Caco-2 (cell line): Measurements from ENCODE around the gene WDR91. TPM values are rescaled to one million over a fixed set of nuclear protein-coding genes. Genes with fewer than 3 reads are reported as not detected.
"Not testable (repeated sequence)": the region's sequence is repeated elsewhere in the genome, so short reads cannot be mapped to it uniquely, and the experiment has no call there.

ENCODE experiments used
- BruUV-seq: library from RNA; stranded (reverse); fragments of 400-500 nt; replicated peaks from 2 replicates; lab custom pipeline; 2021; lab: Mats Ljungman, UMichigan
- CTCF ChIA-PET: fragments of 300-600 bp; sonication (Branson Sonifier 250); formaldehyde crosslinking; loops from one replicate; lab custom pipeline; 2022; ENCODE audit warnings: antibody characterized with exemption; lab: Charles Lee
- POLR2A ChIA-PET: fragments of 300-600 bp; sonication (Branson Sonifier 250); formaldehyde crosslinking; loops from one replicate; lab custom pipeline; 2022; ENCODE audit warnings: antibody characterized with exemption; lab: Charles Lee
- DNase-seq, 2 experiments: peaks; one replicate each; pipeline versions ENCODE4 v3.0.0 to v3.0.0-alpha.2; 2020 to 2022
- H3K27me3 ChIP-seq: replicated peaks from 2 replicates; pipeline ENCODE4 v1.6.0; 2011; ENCODE audit warnings: low read length; ENCODE audit not compliant: control insufficient read depth, insufficient read depth
- H3K36me3 ChIP-seq: 2 replicates; pipeline ENCODE4 v1.5.1; 2011; ENCODE audit warnings: low read length; ENCODE audit not compliant: control insufficient read depth, insufficient read depth
- H3K4me1 ChIP-seq: fragments of 250-450 bp; sonication (Bioruptor Pico); 2 replicates; pipeline ENCODE4 v1.5.1; 2020; ENCODE audit warnings: mild to moderate bottlenecking
- H3K4me3 ChIP-seq: 2 replicates; pipeline ENCODE4 v1.5.1; 2011; ENCODE audit warnings: low read depth, mild to moderate bottlenecking, control low read depth, low read length
- H3K9me3 ChIP-seq: fragments of 250-450 bp; sonication (Bioruptor Pico); 2 replicates; pipeline ENCODE4 v1.5.1; 2020; ENCODE audit warnings: mild to moderate bottlenecking, moderate library complexity
- H3K27ac Mint-ChIP-seq: one replicate; pipeline ENCODE4 v1.8.0; 2022; ENCODE audit warnings: mixed read lengths; ENCODE audit not compliant: unreplicated experiment
- H3K27me3 Mint-ChIP-seq: one replicate; pipeline ENCODE4 v1.8.0; 2022; ENCODE audit warnings: mixed read lengths; ENCODE audit not compliant: insufficient read depth, unreplicated experiment
- H3K36me3 Mint-ChIP-seq: one replicate; pipeline ENCODE4 v1.8.0; 2022; ENCODE audit warnings: mild to moderate bottlenecking, mixed read lengths; ENCODE audit not compliant: insufficient read depth, unreplicated experiment
- H3K4me1 Mint-ChIP-seq: one replicate; pipeline ENCODE4 v1.8.0; 2022; ENCODE audit warnings: low read depth, mixed read lengths; ENCODE audit not compliant: unreplicated experiment
- H3K4me3 Mint-ChIP-seq: one replicate; pipeline ENCODE4 v1.8.0; 2022; ENCODE audit warnings: mild to moderate bottlenecking, moderate library complexity, mixed read lengths; ENCODE audit not compliant: unreplicated experiment
- H3K9me3 Mint-ChIP-seq: one replicate; pipeline ENCODE4 v1.8.0; 2022; ENCODE audit warnings: mixed read lengths; ENCODE audit not compliant: unreplicated experiment
- CTCF ChIP-seq, 2 experiments: fragments of 200-600 bp in 1 of 2; IDR thresholded peaks; 1 replicate in 1 of 2; 2 replicates in 1 of 2; pipeline versions ENCODE4 v1.5.1 to v1.8.0; 2011 to 2022; ENCODE audit warnings: antibody characterized with exemption in 1 of 2, control low read depth in 1 of 2, inconsistent platforms in 1 of 2, low read depth in 1 of 2, low read length in 1 of 2, mild to moderate bottlenecking in 1 of 2, moderate library complexity in 1 of 2; ENCODE audit not compliant: insufficient read depth in 1 of 2, severe bottlenecking in 1 of 2, unreplicated experiment in 1 of 2
- intact Hi-C: fragments of 100-400 bp; cut with micrococcal nuclease; formaldehyde crosslinking; loops from one replicate; pipeline ENCODE4 v1.10.0; 2022; ENCODE audit not compliant: unreplicated experiment
- total RNA-seq: library from RNA; stranded (reverse); gene quantifications from 2 replicates; pipeline ENCODE4 v1.2.3, GENCODE V29; 2022

WDR91 gene
- total RNA-seq, 1 experiment from 2014 or later: 12.6 TPM

GRCh38 chr7:135175931-135176330 lies 35.4 kb downstream of the WDR91 start:
- intact Hi-C loops: no loop called here

GRCh38 chr7:135174941-135175340 lies 36.4 kb downstream of the WDR91 start:
- no peaks in the 10 kb centered on the region for H3K27me3 Mint-ChIP-seq
- intact Hi-C loops: loop anchor here (5.0 kb wide), 2 partner anchors 208 to 528 kb away; partner anchors contain the start of gene BPGM
- CTCF ChIA-PET: no interaction called here
- H3K4me1 Mint-ChIP-seq: peaks cover 15% of the 10 kb centered on the region
- no peaks in the 10 kb centered on the region for H3K36me3 ChIP-seq
- peaks cover 6% of the 10 kb centered on the region; the same call in 1 of the 2 replicates for H3K9me3 ChIP-seq
- H3K9me3 Mint-ChIP-seq: peaks cover 20% of the 10 kb centered on the region
- H3K4me3 Mint-ChIP-seq: no peak overlapping the region
- POLR2A ChIA-PET: no interaction called here
- H3K27ac Mint-ChIP-seq: no peak overlapping the region
- no TSS peak for BruUV-seq
- TF ChIP-seq CTCF (IDR thresholded peaks at IDR 0.05; ENCODE audit: insufficient read depth in 1 of 2, low read depth in 1 of 2, low read length in 1 of 2, severe bottlenecking in 1 of 2, unreplicated experiment in 1 of 2): no peak
- DNase-seq: no peak
- no peak overlapping the region for H3K4me3 ChIP-seq
- no peaks in the 10 kb centered on the region for H3K27me3 ChIP-seq
- H3K36me3 Mint-ChIP-seq: peaks cover 15% of the 10 kb centered on the region
- 0 out of 2 replicates have a peak, but pooled peaks cover 6% of the 10 kb centered on the region for H3K4me1 ChIP-seq

More at GRCh38 chr7:135175931-135176330, 35.4 kb downstream of the WDR91 start:
- CTCF ChIA-PET: no interaction called here
- peaks cover 20% of the 10 kb centered on the region for H3K9me3 Mint-ChIP-seq
- no peak overlapping the region for H3K4me3 ChIP-seq
- H3K4me1 ChIP-seq: 0 out of 2 replicates have a peak, but pooled peaks cover 6% of the 10 kb centered on the region
- peaks cover 16% of the 10 kb centered on the region for H3K9me3 ChIP-seq
- DNase-seq: no peak
- H3K4me1 Mint-ChIP-seq: peaks cover 11% of the 10 kb centered on the region
- TF ChIP-seq CTCF (IDR thresholded peaks at IDR 0.05; ENCODE audit: insufficient read depth in 1 of 2, low read depth in 1 of 2, low read length in 1 of 2, severe bottlenecking in 1 of 2, unreplicated experiment in 1 of 2): no peak
- H3K27ac Mint-ChIP-seq: no peak overlapping the region
- peaks cover 5% of the 10 kb centered on the region for H3K36me3 Mint-ChIP-seq
- BruUV-seq: no TSS peak
- POLR2A ChIA-PET: no interaction called here
- H3K27me3 ChIP-seq: no peaks in the 10 kb centered on the region
- H3K4me3 Mint-ChIP-seq: no peak overlapping the region
- H3K27me3 Mint-ChIP-seq: no peaks in the 10 kb centered on the region
- no peaks in the 10 kb centered on the region for H3K36me3 ChIP-seq

GRCh38 chr7:135173916-135174315 lies 37.4 kb downstream of the WDR91 start:
- CTCF ChIA-PET, H3K4me3 Mint-ChIP-seq, H3K36me3 ChIP-seq, H3K27me3 Mint-ChIP-seq, H3K27me3 ChIP-seq, H3K27ac Mint-ChIP-seq, POLR2A ChIA-PET, DNase-seq, H3K4me3 ChIP-seq, H3K9me3 ChIP-seq, BruUV-seq: not testable (repeated sequence)
- Mint-ChIP-seq H3K4me1 (peaks cover 24% of the 10 kb centered on the region), H3K9me3 (peaks cover 17% of the 10 kb centered on the region), H3K36me3 (peaks cover 26% of the 10 kb centered on the region)
- intact Hi-C loops: loop anchor here (5.0 kb wide), 2 partner anchors 207 to 527 kb away; partner anchors contain the start of gene BPGM
- peaks cover 13% of the 10 kb centered on the region; the same call in 1 of the 2 replicates for H3K4me1 ChIP-seq

- H3K36me3 Mint-ChIP-seq: peaks cover 46% of the 10 kb centered on the region
- BruUV-seq: TSS peak; percentile 50
- H3K4me1 Mint-ChIP-seq: peaks cover 24% of the 10 kb centered on the region
- H3K27me3 Mint-ChIP-seq, H3K4me3 ChIP-seq, H3K36me3 ChIP-seq, H3K9me3 ChIP-seq, POLR2A ChIA-PET, H3K27me3 ChIP-seq, DNase-seq: not testable (repeated sequence)
- H3K9me3 Mint-ChIP-seq: peaks cover 11% of the 10 kb centered on the region
- H3K27ac Mint-ChIP-seq: peak overlapping the region; percentile 94
- intact Hi-C loops: loop anchor here (2.0 to 5.0 kb wide), 5 partner anchors 39 to 539 kb away; partner anchors contain the start of genes BPGM and WDR91
- H3K4me1 ChIP-seq: peaks cover 12% of the 10 kb centered on the region; the same call in 1 of the 2 replicates
- H3K4me3 Mint-ChIP-seq: peak overlapping the region; percentile 85
- CTCF ChIA-PET: interaction anchor here (0.7 to 2.2 kb wide), 2 partner anchors 185 to 447 kb away, joined by 3 to 8 read pairs; partner anchors contain the start of gene AGBL3
Measured at GRCh38 chr7:135171581-135172291, 39.6 kb downstream of the WDR91 start.

- Mint-ChIP-seq H3K9me3 (peaks cover 11% of the 10 kb centered on the region), H3K4me3 (peak overlapping the region; percentile 85), H3K4me1 (peaks cover 24% of the 10 kb centered on the region), H3K36me3 (peaks cover 53% of the 10 kb centered on the region), H3K27ac (peak overlapping the region; percentile 94)
- peaks cover 12% of the 10 kb centered on the region; the same call in 1 of the 2 replicates for H3K4me1 ChIP-seq
- peak overlapping the region; percentile 98 for H3K4me3 ChIP-seq
- POLR2A ChIA-PET, H3K27me3 Mint-ChIP-seq, DNase-seq, H3K27me3 ChIP-seq, H3K9me3 ChIP-seq, H3K36me3 ChIP-seq, BruUV-seq: not testable (repeated sequence)
- intact Hi-C loops: loop anchor here (1.0 to 5.0 kb wide), 8 partner anchors 23 to 538 kb away; partner anchors contain the start of genes AGBL3, BPGM, TMEM140 and WDR91
- CTCF ChIA-PET: interaction anchor here (0.5 to 2.2 kb wide), 4 partner anchors 70 to 446 kb away, joined by 3 to 8 read pairs (median 3); partner anchors contain the start of gene AGBL3
Measured at GRCh38 chr7:135170998-135171481, 40.3 kb downstream of the WDR91 start.
